ENCODE results near the gene ST3GAL6.

- TF ChIP-seq NRF1 (IDR thresholded peaks at IDR 0.05; ENCODE audit: low read depth, low read length) (no peak), EZH2 (IDR thresholded peaks at IDR 0.05; ENCODE audit: low read depth, low read length, severe bottlenecking) (no peak), POU5F1 (IDR thresholded peaks at IDR 0.05; ENCODE audit: low read depth, low read length) (no peak), CHD1 (IDR thresholded peaks at IDR 0.05; ENCODE audit: low read depth, low read length) (no peak), CBX5 (IDR thresholded peaks at IDR 0.05; ENCODE audit: low read depth, low read length) (no peak), POLR2A (IDR thresholded peaks at IDR 0.05; ENCODE audit: control extremely low read depth in 1 of 2, low read depth in 2 of 2, low read length in 2 of 2) (no peak)
- TF ChIP-seq, protein P1, sequence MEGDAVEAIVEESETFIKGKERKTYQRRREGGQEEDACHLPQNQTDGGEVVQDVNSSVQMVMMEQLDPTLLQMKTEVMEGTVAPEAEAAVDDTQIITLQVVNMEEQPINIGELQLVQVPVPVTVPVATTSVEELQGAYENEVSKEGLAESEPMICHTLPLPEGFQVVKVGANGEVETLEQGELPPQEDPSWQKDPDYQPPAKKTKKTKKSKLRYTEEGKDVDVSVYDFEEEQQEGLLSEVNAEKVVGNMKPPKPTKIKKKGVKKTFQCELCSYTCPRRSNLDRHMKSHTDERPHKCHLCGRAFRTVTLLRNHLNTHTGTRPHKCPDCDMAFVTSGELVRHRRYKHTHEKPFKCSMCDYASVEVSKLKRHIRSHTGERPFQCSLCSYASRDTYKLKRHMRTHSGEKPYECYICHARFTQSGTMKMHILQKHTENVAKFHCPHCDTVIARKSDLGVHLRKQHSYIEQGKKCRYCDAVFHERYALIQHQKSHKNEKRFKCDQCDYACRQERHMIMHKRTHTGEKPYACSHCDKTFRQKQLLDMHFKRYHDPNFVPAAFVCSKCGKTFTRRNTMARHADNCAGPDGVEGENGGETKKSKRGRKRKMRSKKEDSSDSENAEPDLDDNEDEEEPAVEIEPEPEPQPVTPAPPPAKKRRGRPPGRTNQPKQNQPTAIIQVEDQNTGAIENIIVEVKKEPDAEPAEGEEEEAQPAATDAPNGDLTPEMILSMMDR (IDR thresholded peaks at IDR 0.05; ENCODE audit: control extremely low read depth in 1 of 3, insufficient read depth in 1 of 3, low read depth in 1 of 3, low read length in 3 of 3): no peak
Measured at GRCh38 chr3:98764472-98764884, 1.3 kb downstream of the ST3GAL6 start.
